ENCODE results near the gene C17orf75.

DNA sequence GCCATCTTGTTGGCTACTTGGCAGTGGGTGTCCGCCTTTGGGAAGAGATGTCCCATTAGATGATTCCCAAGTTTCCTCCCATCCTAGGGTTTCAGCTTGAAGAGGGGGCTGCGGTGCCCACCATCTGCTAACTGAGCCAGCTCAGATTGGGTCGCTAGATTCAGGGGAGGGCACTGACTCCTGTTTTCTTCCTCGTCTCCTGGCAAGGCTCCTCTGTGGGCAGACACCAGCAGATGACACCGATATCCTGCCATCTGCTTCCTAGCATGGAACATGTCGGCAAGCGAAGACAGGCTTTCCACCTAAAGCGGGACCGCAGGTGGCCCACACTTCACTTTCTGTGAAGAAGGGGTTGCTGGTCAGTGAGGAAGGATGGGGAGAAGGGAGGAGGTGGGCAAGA is 27.3 kb downstream of the C17orf75 start:
- TF ChIP-seq, protein P1, sequence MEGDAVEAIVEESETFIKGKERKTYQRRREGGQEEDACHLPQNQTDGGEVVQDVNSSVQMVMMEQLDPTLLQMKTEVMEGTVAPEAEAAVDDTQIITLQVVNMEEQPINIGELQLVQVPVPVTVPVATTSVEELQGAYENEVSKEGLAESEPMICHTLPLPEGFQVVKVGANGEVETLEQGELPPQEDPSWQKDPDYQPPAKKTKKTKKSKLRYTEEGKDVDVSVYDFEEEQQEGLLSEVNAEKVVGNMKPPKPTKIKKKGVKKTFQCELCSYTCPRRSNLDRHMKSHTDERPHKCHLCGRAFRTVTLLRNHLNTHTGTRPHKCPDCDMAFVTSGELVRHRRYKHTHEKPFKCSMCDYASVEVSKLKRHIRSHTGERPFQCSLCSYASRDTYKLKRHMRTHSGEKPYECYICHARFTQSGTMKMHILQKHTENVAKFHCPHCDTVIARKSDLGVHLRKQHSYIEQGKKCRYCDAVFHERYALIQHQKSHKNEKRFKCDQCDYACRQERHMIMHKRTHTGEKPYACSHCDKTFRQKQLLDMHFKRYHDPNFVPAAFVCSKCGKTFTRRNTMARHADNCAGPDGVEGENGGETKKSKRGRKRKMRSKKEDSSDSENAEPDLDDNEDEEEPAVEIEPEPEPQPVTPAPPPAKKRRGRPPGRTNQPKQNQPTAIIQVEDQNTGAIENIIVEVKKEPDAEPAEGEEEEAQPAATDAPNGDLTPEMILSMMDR (IDR thresholded peaks at IDR 0.05 in 2 of 3, conservative IDR thresholded peaks at IDR 0.05 in 1 of 3; ENCODE audit: borderline replicate concordance in 1 of 3, insufficient read depth in 1 of 3, low read depth in 2 of 3, low read length in 2 of 3): no peak
- TF ChIP-seq POLR2AphosphoS5 (IDR thresholded peaks at IDR 0.05; ENCODE audit: low read depth, low read length) (no peak), POLR2A (IDR thresholded peaks at IDR 0.05; ENCODE audit: borderline replicate concordance, extremely low read depth, insufficient read depth, insufficient read length) (no peak), SIN3A (IDR thresholded peaks at IDR 0.05; ENCODE audit: low read depth) (no peak), RAD21 (IDR thresholded peaks at IDR 0.05; ENCODE audit: low read depth) (no peak), EZH2 (IDR thresholded peaks at IDR 0.05) (no peak), ELF1 (IDR thresholded peaks at IDR 0.05; ENCODE audit: borderline replicate concordance, low read depth) (no peak), YY1 (IDR thresholded peaks at IDR 0.05; ENCODE audit: extremely low read depth, insufficient replicate concordance, low read depth, low read length) (no peak), CEBPB (IDR thresholded peaks at IDR 0.05; ENCODE audit: low read depth) (no peak), JUND (IDR thresholded peaks at IDR 0.05) (no peak)
- TF ChIP-seq, protein P2, sequence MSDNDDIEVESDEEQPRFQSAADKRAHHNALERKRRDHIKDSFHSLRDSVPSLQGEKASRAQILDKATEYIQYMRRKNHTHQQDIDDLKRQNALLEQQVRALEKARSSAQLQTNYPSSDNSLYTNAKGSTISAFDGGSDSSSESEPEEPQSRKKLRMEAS (IDR thresholded peaks at IDR 0.05): no peak
- TF ChIP-seq, protein P3, sequence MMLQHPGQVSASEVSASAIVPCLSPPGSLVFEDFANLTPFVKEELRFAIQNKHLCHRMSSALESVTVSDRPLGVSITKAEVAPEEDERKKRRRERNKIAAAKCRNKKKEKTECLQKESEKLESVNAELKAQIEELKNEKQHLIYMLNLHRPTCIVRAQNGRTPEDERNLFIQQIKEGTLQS (IDR thresholded peaks at IDR 0.05): no peak
- TF ChIP-seq, protein P4, sequence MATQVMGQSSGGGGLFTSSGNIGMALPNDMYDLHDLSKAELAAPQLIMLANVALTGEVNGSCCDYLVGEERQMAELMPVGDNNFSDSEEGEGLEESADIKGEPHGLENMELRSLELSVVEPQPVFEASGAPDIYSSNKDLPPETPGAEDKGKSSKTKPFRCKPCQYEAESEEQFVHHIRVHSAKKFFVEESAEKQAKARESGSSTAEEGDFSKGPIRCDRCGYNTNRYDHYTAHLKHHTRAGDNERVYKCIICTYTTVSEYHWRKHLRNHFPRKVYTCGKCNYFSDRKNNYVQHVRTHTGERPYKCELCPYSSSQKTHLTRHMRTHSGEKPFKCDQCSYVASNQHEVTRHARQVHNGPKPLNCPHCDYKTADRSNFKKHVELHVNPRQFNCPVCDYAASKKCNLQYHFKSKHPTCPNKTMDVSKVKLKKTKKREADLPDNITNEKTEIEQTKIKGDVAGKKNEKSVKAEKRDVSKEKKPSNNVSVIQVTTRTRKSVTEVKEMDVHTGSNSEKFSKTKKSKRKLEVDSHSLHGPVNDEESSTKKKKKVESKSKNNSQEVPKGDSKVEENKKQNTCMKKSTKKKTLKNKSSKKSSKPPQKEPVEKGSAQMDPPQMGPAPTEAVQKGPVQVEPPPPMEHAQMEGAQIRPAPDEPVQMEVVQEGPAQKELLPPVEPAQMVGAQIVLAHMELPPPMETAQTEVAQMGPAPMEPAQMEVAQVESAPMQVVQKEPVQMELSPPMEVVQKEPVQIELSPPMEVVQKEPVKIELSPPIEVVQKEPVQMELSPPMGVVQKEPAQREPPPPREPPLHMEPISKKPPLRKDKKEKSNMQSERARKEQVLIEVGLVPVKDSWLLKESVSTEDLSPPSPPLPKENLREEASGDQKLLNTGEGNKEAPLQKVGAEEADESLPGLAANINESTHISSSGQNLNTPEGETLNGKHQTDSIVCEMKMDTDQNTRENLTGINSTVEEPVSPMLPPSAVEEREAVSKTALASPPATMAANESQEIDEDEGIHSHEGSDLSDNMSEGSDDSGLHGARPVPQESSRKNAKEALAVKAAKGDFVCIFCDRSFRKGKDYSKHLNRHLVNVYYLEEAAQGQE (IDR thresholded peaks at IDR 0.05; ENCODE audit: low read depth): no peak

All from HCT116 (cell line).